ENCODE data around the gene NDC1. TPM values are rescaled to one million over a fixed set of nuclear protein-coding genes. Genes with fewer than 3 reads are reported as not detected.

Gene NDC1
- total and polyA plus RNA-seq, 10 donors: 5.2 to 18.2 (median 9.0) TPM

- Histone ChIP-seq H3K9me3 (no peaks in the 10 kb centered on the region), H3K4me1 (no peaks in the 10 kb centered on the region), H3K4me3 (no peak overlapping the region), H3K27ac (no peak overlapping the region), H3K36me3 (peaks cover 0 to 94% (median 16%) of the 10 kb centered on the region in 6 donors), H3K27me3 (replicated peaks in 1 of 7) (no peaks in the 10 kb centered on the region)
- DNase-seq: no peak
- WGBS, 5 donors: 94 to 99% (median 97%) methylated on average over 4 of the region's 4 CpGs
- TF ChIP-seq POLR2A (IDR thresholded peaks at IDR 0.05) (no peak), POLR2AphosphoS5 (IDR thresholded peaks at IDR 0.05) (no peak)
- TF ChIP-seq, protein P1, sequence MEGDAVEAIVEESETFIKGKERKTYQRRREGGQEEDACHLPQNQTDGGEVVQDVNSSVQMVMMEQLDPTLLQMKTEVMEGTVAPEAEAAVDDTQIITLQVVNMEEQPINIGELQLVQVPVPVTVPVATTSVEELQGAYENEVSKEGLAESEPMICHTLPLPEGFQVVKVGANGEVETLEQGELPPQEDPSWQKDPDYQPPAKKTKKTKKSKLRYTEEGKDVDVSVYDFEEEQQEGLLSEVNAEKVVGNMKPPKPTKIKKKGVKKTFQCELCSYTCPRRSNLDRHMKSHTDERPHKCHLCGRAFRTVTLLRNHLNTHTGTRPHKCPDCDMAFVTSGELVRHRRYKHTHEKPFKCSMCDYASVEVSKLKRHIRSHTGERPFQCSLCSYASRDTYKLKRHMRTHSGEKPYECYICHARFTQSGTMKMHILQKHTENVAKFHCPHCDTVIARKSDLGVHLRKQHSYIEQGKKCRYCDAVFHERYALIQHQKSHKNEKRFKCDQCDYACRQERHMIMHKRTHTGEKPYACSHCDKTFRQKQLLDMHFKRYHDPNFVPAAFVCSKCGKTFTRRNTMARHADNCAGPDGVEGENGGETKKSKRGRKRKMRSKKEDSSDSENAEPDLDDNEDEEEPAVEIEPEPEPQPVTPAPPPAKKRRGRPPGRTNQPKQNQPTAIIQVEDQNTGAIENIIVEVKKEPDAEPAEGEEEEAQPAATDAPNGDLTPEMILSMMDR (IDR thresholded peaks at IDR 0.05 in 8 of 11, conservative IDR thresholded peaks at IDR 0.05 in 3 of 11): no peak
- intact Hi-C loops (cut with DNase I; ENCODE audit: low total_unique reads): no loop called here
These were observed 26.7 kb downstream of the NDC1 start for GRCh38 chr1:53811414-53811851.

DNA sequence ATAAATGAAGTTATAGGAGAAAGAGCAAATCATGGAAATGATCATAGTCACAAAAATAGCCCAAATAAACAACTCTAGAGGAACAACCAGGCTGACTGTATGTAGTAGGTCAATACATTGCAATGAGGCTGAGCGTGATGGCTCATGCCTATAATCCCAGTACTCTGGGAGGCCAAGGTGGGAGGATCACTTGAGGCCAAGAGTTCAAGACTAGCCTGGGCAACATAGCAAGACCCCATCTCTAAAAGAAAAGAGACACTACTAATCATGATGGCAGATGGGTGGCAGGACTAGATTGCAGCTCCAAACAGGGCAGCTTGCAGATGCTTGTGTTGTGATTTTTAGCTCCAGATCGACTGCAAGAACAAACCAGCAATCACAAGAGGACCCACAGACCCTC, 27.6 kb downstream of the NDC1 start:
- 73 to 98% (median 97%) methylated on average over 2 of the region's 2 CpGs for WGBS, 5 donors
- TF ChIP-seq POLR2A (IDR thresholded peaks at IDR 0.05): no peak
- TF ChIP-seq, protein P1 (IDR thresholded peaks at IDR 0.05 in 8 of 11, conservative IDR thresholded peaks at IDR 0.05 in 3 of 11): no peak
- TF ChIP-seq POLR2AphosphoS5 (IDR thresholded peaks at IDR 0.05): no peak
- Histone ChIP-seq H3K4me1 (no peaks in the 10 kb centered on the region), H3K36me3 (peaks cover 0 to 94% (median 21%) of the 10 kb centered on the region in 6 donors), H3K4me3 (no peak overlapping the region), H3K27ac (no peak overlapping the region), H3K27me3 (replicated peaks in 1 of 7) (no peaks in the 10 kb centered on the region), H3K9me3 (no peaks in the 10 kb centered on the region)
- intact Hi-C loops (cut with DNase I; ENCODE audit: low total_unique reads): no loop called here
- no peak for DNase-seq

DNA sequence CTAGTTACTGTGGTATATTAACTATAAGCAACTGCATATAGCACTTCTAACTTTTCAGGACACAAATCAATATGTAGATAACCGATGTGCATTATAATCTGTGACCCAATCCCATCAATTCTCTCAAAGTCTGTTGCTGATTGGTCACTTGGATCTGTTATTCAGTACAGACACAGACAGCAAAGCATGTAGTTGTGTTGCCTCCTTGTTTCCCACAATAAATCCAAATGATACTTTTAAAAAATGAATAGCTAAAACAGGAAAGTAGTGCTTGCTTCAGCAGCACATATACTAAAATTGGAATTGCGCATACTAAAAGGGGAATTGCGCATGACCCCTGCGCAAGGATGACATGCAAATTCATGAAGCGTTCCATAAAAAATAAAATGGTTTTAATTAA, 28.1 kb downstream of the NDC1 start:
- H3K9me3 ChIP-seq: no peaks in the 10 kb centered on the region
- no peaks in the 10 kb centered on the region for H3K27me3 ChIP-seq (replicated peaks in 1 of 7)
- no peaks in the 10 kb centered on the region for H3K4me1 ChIP-seq
- intact Hi-C loops (cut with DNase I; ENCODE audit: low total_unique reads): no loop called here
- no peak for TF ChIP-seq POLR2A (IDR thresholded peaks at IDR 0.05)
- H3K27ac ChIP-seq: no peak overlapping the region
- H3K4me3 ChIP-seq: no peak overlapping the region
- no peak for DNase-seq
- H3K36me3 ChIP-seq: peaks cover 0 to 94% (median 22%) of the 10 kb centered on the region in 6 donors
- WGBS, 5 donors: 86 to 96% (median 93%) methylated on average over 5 of the region's 5 CpGs

- TF ChIP-seq, protein P1 (IDR thresholded peaks at IDR 0.05 in 8 of 11, conservative IDR thresholded peaks at IDR 0.05 in 3 of 11): no peak
- TF ChIP-seq POLR2A (IDR thresholded peaks at IDR 0.05) (no peak), POLR2AphosphoS5 (IDR thresholded peaks at IDR 0.05) (no peak)
- H3K4me1 ChIP-seq: no peaks in the 10 kb centered on the region
- no peaks in the 10 kb centered on the region for H3K27me3 ChIP-seq (replicated peaks in 1 of 7)
- H3K36me3 ChIP-seq: peaks cover 0 to 99% (median 29%) of the 10 kb centered on the region in 6 donors
- no peak for DNase-seq
- 83 to 91% (median 87%) methylated on average over 5 of the region's 5 CpGs for WGBS, 5 donors
- H3K4me3 ChIP-seq: no peak overlapping the region
- H3K9me3 ChIP-seq: no peaks in the 10 kb centered on the region
- no peak overlapping the region for H3K27ac ChIP-seq
- intact Hi-C loops (cut with DNase I; ENCODE audit: low total_unique reads): no loop called here
These were observed 30.2 kb downstream of the NDC1 start for GRCh38 chr1:53807916-53808315.

Measured in spleen (tissue), 11 donors.